Measurements from ENCODE around the gene HDLBP.
A peak's percentile ranks its signal among the peaks of the same experiment; 100 is the strongest.

Gene HDLBP

GRCh38 chr2:241359481-241360045 lies 44.1 kb upstream of the HDLBP start:
- no peak overlapping the region for H3K9ac ChIP-seq (ENCODE audit: low read length)
- no peaks in the 10 kb centered on the region for H3K9me3 ChIP-seq (ENCODE audit: insufficient read depth, low read length)
- H4K20me1 ChIP-seq (ENCODE audit: low read depth, low read length) = no peaks in the 10 kb centered on the region; the same call in 1 of the 2 replicates
- H3K9me2 ChIP-seq (replicated peaks; ENCODE audit: insufficient read depth, low read length) = no peaks in the 10 kb centered on the region
- no peak overlapping the region for H3K4me2 ChIP-seq (ENCODE audit: low read depth, low read length, poor library complexity, severe bottlenecking)
- H3K79me2 ChIP-seq (ENCODE audit: insufficient read depth, low read length) = no peaks in the 10 kb centered on the region
- no peak for TF ChIP-seq EZH2phosphoT487 (conservative IDR thresholded peaks at IDR 0.05; ENCODE audit: low read length)
- no peak for TF ChIP-seq CTCF (IDR thresholded peaks at IDR 0.05; ENCODE audit: insufficient read depth, low read length, poor library complexity, severe bottlenecking)
- H2AFZ ChIP-seq (ENCODE audit: low read depth, low read length, severe bottlenecking) = no peak overlapping the region
- no peaks in the 10 kb centered on the region for H3K36me3 ChIP-seq (ENCODE audit: low read length)
- H3F3A ChIP-seq (ENCODE audit: insufficient read depth) = peaks cover 6% of the 10 kb centered on the region; the same call in 1 of the 2 replicates
- H3K27me3 ChIP-seq (ENCODE audit: low read length) = no peaks in the 10 kb centered on the region
- no peak overlapping the region for H3K4me3 ChIP-seq (ENCODE audit: insufficient read depth, low read length, poor library complexity, severe bottlenecking)
- H3K27ac ChIP-seq (ENCODE audit: low read depth, low read length) = no peak overlapping the region

DNA sequence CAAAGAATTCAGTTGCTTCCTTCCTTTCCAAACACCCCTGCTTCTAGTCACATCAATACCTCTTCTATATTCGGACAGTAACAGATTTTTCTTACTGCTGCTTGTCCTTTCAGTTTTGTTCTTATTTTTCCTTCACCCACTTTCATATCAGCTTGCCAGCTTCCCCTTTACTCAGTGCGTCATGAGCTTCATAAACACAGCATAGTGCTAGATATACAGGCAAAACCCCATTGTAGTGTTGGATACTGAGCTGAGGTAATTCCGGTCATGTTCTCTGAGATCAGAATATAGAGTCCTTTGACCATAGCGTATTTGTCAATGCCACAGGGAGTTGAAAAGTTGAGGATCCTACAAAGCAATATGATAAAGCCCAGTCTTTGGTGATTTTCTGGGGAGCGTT lies 43.0 kb upstream of the HDLBP start:
- no peak overlapping the region for H3K9ac ChIP-seq (ENCODE audit: low read length)
- H3K36me3 ChIP-seq (ENCODE audit: low read length) = peaks cover 7% of the 10 kb centered on the region
- no peaks in the 10 kb centered on the region for H3K9me2 ChIP-seq (replicated peaks; ENCODE audit: insufficient read depth, low read length)
- no peaks in the 10 kb centered on the region for H3K9me3 ChIP-seq (ENCODE audit: insufficient read depth, low read length)
- H3F3A ChIP-seq (ENCODE audit: insufficient read depth) = peaks cover 14% of the 10 kb centered on the region
- H3K27ac ChIP-seq (ENCODE audit: low read depth, low read length) = no peak overlapping the region
- H3K4me2 ChIP-seq (ENCODE audit: low read depth, low read length, poor library complexity, severe bottlenecking) = no peak overlapping the region
- TF ChIP-seq EZH2phosphoT487 (conservative IDR thresholded peaks at IDR 0.05; ENCODE audit: low read length) (no peak), CTCF (IDR thresholded peaks at IDR 0.05; ENCODE audit: insufficient read depth, low read length, poor library complexity, severe bottlenecking) (no peak)
- no peaks in the 10 kb centered on the region for H3K79me2 ChIP-seq (ENCODE audit: insufficient read depth, low read length)
- no peaks in the 10 kb centered on the region; the same call in 1 of the 2 replicates for H4K20me1 ChIP-seq (ENCODE audit: low read depth, low read length)
- no peak overlapping the region for H3K4me3 ChIP-seq (ENCODE audit: insufficient read depth, low read length, poor library complexity, severe bottlenecking)
- H3K27me3 ChIP-seq (ENCODE audit: low read length) = no peaks in the 10 kb centered on the region
- no peak overlapping the region for H2AFZ ChIP-seq (ENCODE audit: low read depth, low read length, severe bottlenecking)

GRCh38 chr2:241357531-241357930 lies 42.1 kb upstream of the HDLBP start:
- H3K4me3 ChIP-seq (ENCODE audit: insufficient read depth, low read length, poor library complexity, severe bottlenecking) = no peak overlapping the region
- no peak for TF ChIP-seq CTCF (IDR thresholded peaks at IDR 0.05; ENCODE audit: insufficient read depth, low read length, poor library complexity, severe bottlenecking)
- TF ChIP-seq EZH2phosphoT487 (conservative IDR thresholded peaks at IDR 0.05; ENCODE audit: low read length) = no peak

More at GRCh38 chr2:241357531-241357930, 42.1 kb upstream of the HDLBP start:
- H3K36me3 ChIP-seq (ENCODE audit: low read length) = peaks cover 11% of the 10 kb centered on the region
- no peaks in the 10 kb centered on the region for H3K9me3 ChIP-seq (ENCODE audit: insufficient read depth, low read length)
- H3K4me2 ChIP-seq (ENCODE audit: low read depth, low read length, poor library complexity, severe bottlenecking) = peak overlapping the region; percentile 79
- no peak overlapping the region for H3K27ac ChIP-seq (ENCODE audit: low read depth, low read length)
- no peaks in the 10 kb centered on the region; the same call in 1 of the 2 replicates for H4K20me1 ChIP-seq (ENCODE audit: low read depth, low read length)
- H3K9ac ChIP-seq (ENCODE audit: low read length) = no peak overlapping the region
- H3K27me3 ChIP-seq (ENCODE audit: low read length) = no peaks in the 10 kb centered on the region
- no peaks in the 10 kb centered on the region for H3K9me2 ChIP-seq (replicated peaks; ENCODE audit: insufficient read depth, low read length)
- H2AFZ ChIP-seq (ENCODE audit: low read depth, low read length, severe bottlenecking) = no peak overlapping the region
- H3K79me2 ChIP-seq (ENCODE audit: insufficient read depth, low read length) = no peaks in the 10 kb centered on the region
- H3F3A ChIP-seq (ENCODE audit: insufficient read depth) = peaks cover 24% of the 10 kb centered on the region

All from SU-DHL-6 (cell line).